ENCODE data around the gene TREH.

The TREH gene

DNA sequence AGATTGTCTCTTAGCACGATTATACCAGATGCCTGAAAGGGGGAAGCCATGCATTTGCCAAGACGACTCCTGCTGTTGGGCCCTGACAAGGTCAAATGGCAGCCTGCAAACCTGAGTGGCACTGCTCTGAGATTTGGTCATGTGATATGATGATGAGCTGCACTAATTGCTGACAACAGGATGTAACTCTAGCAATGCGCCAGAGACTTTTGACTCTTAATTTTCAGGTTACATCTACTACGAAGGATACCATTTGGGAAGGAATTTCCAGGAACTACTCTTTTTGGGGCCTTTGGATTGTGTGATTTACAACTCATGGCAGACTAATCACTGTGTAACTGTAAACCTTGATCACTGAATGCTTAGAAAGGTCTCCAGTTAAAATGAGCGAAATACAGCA is 13.1 kb downstream of the TREH start:
- TF ChIP-seq, protein P1, sequence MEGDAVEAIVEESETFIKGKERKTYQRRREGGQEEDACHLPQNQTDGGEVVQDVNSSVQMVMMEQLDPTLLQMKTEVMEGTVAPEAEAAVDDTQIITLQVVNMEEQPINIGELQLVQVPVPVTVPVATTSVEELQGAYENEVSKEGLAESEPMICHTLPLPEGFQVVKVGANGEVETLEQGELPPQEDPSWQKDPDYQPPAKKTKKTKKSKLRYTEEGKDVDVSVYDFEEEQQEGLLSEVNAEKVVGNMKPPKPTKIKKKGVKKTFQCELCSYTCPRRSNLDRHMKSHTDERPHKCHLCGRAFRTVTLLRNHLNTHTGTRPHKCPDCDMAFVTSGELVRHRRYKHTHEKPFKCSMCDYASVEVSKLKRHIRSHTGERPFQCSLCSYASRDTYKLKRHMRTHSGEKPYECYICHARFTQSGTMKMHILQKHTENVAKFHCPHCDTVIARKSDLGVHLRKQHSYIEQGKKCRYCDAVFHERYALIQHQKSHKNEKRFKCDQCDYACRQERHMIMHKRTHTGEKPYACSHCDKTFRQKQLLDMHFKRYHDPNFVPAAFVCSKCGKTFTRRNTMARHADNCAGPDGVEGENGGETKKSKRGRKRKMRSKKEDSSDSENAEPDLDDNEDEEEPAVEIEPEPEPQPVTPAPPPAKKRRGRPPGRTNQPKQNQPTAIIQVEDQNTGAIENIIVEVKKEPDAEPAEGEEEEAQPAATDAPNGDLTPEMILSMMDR (IDR thresholded peaks at IDR 0.05; ENCODE audit: extremely low read depth, missing control alignments), result no peak
- no peak for DNase-seq (ENCODE audit: low spot score)

DNA sequence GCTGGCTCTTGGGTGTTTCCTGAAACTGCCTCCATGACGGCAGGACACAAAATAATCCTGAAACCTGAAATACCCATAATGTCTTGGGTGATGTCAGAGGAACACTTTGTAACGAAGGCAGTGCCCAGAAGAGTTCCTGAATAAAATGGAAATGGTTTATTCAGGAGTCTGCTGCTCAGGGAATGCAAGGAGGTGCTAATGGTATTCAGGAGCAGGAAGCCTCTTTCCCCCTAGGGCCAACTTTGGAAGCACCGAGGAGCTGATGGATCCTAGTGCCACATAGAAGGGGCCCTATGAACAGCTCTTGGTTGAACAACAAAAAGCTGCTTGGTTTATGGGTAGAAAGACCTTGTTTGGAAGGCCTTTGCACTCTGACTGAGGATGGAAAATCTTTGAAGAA is 15.5 kb downstream of the TREH start:
- no peak for DNase-seq (ENCODE audit: low spot score)

DNA sequence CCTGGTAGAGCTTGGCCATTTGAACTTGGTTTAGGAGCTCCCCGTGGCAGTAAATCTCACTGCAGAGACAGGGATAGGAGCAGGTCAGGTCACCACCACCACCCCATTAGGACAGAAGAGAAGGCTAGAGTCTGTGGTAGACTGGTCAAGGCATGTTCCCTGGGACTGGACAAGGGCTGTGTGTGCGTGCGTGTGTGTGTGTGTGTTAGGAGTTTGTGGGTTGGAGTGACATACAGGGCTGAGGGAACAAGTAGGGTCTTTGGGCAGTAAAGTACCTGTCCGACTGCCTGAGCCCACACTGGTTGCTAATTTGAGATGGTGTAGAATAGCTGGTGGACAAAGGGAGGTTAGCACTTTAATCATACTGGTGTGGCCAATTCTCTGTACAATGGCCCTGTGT is 16.1 kb downstream of the TREH start:
- DNase-seq (ENCODE audit: low spot score), result no peak
- TF ChIP-seq, protein P1 (IDR thresholded peaks at IDR 0.05; ENCODE audit: extremely low read depth, missing control alignments), result no peak

More for the DNA sequence above, 15.5 kb downstream of the TREH start:
- TF ChIP-seq, protein P1 (IDR thresholded peaks at IDR 0.05; ENCODE audit: extremely low read depth, missing control alignments), result no peak

DNA sequence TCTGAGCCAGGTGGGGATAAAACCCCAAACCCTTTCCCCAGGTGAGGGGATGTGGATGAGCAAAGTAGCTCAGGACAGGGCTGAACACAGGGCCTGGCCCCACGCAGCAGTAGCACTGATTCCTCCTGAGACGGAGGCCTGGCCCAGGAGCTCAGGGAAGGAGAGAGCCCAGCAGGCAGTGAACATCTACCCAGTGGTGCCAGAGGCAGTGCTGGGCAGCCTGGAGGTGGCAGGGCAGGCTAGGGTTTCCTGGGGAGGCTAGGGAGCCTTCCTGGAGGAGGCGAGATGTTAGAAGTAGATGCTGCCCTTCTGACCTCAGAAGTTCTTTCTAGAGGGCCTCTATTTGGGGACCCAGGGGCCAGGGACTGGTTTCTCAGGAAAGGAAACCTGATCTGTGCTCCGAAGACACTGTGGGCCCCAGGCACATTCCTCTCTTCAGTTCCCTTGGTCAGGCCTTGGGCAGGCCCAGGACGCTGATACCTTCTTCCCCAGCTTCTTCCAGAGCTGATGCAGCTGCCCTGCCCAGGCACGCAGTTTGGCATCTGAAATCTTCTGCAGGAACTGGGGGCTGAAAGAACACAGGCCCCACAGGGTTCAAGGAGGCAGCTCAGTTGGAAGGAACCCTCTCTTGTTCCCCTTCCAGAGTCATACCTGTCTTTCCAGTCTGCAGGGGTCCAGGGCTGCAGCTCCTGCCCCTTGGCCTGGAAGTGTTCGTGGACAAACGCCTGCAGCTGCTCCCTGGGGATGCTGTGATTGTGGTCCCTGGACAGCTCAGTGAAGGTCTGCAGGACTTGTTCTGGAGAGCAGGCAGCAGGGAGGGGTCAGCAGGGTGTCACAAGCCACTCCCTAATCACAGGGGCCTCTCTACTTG is 16.8 kb downstream of the TREH start:
- DNase-seq (ENCODE audit: low spot score), result no peak
- TF ChIP-seq, protein P1 (IDR thresholded peaks at IDR 0.05; ENCODE audit: extremely low read depth, missing control alignments), result no peak

DNA sequence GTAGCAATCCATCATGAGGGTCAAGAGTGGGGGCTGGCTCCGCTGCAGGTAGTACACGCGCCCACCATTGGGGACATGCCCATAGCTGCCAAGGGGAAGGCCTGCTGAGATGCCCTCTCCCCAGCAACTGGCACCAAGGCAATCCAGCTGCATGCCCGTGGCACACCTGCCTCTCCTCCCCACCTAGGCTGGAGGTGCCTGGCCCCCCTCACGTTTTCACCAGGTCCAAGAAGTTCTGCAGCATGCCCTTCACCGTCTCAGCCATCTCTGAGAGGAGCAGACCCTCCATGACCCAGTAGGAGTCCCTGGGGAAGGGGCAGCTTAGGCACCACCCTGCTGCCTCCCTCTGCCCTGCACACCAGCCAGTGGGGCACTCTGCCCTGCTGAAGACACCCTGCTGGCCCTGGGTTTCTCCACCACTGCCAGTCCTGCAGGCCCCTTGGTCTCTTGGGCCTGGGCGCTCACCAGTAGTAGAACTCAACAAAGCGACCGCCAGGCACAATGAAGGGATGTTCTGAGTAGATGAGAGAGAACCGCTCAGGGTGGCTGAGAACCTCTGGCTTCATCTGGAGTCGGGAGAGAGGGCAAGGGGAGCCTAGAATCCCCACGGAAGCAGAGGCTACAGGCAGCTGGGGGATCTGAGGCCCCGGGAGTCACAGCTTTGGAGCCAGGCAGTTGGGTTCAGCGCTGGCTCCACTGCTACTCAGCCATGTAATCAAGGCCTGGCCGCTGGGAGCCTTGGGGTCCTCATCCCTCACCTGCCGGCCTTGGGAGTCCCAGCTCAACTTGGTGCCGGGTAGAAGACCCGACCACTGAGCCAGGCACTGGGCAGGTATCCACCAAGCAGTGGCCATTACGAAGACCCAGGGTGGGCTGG is 17.8 kb downstream of the TREH start:
- DNase-seq (ENCODE audit: low spot score), result no peak
- TF ChIP-seq, protein P1 (IDR thresholded peaks at IDR 0.05; ENCODE audit: extremely low read depth, missing control alignments), result no peak

DNA sequence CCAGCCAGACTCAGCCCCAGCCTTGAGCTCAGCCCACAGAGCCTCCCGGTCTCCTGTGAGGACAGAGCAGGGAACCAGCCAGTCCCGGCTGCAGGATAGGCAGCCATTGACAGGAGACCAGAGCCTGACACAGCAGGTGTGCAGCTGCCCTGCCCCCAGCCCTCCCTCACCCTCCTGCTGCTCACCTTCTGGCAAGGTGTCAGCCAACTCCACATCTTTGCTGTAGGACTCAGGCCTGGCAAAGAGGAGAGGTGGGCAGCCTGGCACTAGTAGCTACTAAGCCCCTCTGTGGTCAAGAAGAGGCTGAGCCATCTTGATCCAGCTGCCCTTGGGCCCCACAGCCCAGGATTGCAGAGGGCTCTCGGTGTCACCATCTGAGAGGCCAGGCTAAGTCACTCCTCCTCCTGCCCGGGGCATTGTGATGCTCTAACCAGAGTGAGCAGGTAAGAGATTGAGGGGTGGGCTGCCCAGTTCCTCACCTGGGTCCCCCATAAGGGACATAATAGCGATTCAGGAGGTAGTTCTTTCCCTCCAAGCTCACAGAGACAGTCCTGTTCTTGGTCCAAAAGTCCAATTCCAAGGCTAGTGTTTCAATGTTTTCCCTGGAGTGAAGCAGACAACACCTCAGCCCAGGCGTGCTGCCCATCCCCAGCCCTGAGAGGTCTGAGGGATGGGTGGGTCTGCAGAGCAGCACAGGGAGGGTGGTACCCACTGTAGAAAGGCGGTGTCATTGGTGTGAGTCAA is 18.6 kb downstream of the TREH start:
- no peak for DNase-seq (ENCODE audit: low spot score)
- TF ChIP-seq, protein P1 (IDR thresholded peaks at IDR 0.05; ENCODE audit: extremely low read depth, missing control alignments), result no peak
